VCaP (cell line): ENCODE measurements around the gene CAV3.
"Not testable (repeated sequence)": the region's sequence is repeated elsewhere in the genome, so short reads cannot be mapped to it uniquely, and the experiment has no call there.

ENCODE experiments used
- H3K27ac ChIP-seq: fragments of 450-650 bp; 2 replicates; pipeline ENCODE4 v1.5.1; 2017
- TF ChIP-seq, protein P1 (sequence below): fragments of 450-650 bp; conservative IDR thresholded peaks from 2 replicates; pipeline ENCODE4 v1.5.1; 2017; ENCODE audit warnings: mild to moderate bottlenecking, moderate library complexity

CAV3 gene

DNA sequence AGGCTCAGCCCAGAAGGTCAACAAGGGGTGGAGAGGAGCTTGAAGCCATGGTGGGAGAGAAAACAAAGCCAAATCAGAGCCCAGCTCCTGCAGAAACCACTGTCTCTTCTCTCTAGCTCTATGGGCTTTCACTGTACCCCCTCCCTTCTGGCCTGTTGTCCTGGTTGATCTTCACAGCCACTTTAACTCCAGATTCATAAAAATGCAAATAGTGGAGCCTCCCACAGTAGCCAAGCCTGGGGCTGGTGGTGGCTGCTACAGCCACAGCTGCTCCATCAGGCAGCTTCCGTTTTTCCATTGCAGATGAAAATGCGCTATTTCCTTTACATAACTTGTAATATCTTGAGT, 20.7 kb upstream of the CAV3 start:
- TF ChIP-seq, protein P1, sequence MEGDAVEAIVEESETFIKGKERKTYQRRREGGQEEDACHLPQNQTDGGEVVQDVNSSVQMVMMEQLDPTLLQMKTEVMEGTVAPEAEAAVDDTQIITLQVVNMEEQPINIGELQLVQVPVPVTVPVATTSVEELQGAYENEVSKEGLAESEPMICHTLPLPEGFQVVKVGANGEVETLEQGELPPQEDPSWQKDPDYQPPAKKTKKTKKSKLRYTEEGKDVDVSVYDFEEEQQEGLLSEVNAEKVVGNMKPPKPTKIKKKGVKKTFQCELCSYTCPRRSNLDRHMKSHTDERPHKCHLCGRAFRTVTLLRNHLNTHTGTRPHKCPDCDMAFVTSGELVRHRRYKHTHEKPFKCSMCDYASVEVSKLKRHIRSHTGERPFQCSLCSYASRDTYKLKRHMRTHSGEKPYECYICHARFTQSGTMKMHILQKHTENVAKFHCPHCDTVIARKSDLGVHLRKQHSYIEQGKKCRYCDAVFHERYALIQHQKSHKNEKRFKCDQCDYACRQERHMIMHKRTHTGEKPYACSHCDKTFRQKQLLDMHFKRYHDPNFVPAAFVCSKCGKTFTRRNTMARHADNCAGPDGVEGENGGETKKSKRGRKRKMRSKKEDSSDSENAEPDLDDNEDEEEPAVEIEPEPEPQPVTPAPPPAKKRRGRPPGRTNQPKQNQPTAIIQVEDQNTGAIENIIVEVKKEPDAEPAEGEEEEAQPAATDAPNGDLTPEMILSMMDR, result no peak
- no peak overlapping the region for H3K27ac ChIP-seq

- TF ChIP-seq, protein P1, result no peak
- no peak overlapping the region for H3K27ac ChIP-seq
These were observed 19.5 kb upstream of the CAV3 start for GRCh38 chr3:8713901-8714759.

- not testable (repeated sequence) for H3K27ac ChIP-seq
These were observed 17.8 kb upstream of the CAV3 start for GRCh38 chr3:8715757-8716156.

DNA sequence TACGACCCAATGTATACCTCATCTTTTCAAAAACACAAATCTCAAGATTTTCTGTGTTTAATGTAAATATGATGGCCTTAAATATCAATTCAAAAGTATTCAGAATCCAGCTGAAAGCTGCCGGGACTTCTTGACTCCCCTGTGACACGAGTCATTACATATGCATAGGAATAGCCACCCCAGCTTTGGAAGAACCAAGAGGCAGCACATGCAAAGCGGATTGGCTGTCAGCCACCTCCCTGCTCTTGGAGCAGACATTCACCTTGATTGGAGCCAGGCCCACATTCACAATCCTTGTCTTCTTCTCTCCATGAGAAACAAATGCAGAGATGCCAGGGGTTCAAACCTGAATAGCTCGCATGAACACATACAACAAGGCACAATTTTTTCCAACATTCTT, 10.8 kb upstream of the CAV3 start:
- no peak overlapping the region for H3K27ac ChIP-seq
- TF ChIP-seq, protein P1, result no peak

DNA sequence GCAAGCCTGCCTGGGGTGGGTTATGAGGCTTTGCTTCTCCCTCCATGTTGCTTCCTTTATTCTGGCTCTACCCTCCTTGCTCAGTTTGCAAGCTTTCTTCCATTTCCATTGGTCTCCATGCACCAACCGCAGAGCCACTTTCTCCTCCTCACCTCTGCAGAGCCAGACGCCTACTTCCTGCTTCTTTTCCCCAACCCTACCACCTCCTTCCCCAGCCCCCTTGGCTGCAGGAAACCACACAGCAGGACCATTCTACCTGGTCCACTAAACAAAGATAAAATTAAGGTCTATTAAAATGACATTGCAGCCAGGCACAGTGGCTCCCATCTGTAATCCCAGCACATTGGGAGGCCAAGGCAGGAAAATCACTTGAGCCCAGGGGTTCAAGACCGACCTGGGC, 10.0 kb upstream of the CAV3 start:
- TF ChIP-seq, protein P1, result no peak
- no peak overlapping the region for H3K27ac ChIP-seq

- TF ChIP-seq, protein P1, result no peak
- H3K27ac ChIP-seq, result no peak overlapping the region
These were observed 9.4 kb upstream of the CAV3 start for GRCh38 chr3:8724108-8724752.

GRCh38 chr3:8727605-8728512, 5.7 kb upstream of the CAV3 start:
- TF ChIP-seq, protein P1, result no peak

More at GRCh38 chr3:8727605-8728512, 5.7 kb upstream of the CAV3 start:
- no peak overlapping the region for H3K27ac ChIP-seq
